Trophoblast cell (in vitro differentiated cells and primary cell): Measurements from ENCODE around the gene CATSPERE.

ENCODE experiments used
- DNase-seq, 2 donors: peaks; one replicate each; pipeline ENCODE4 v3.0.0-alpha.2; 2016
- H2AFZ ChIP-seq: 2 replicates; pipeline ENCODE4 v1.6.1; 2013; ENCODE audit warnings: low read length, moderate library complexity, mild to moderate bottlenecking; ENCODE audit not compliant: insufficient read depth, poor library complexity
- H2AK5ac ChIP-seq: 2 replicates; pipeline ENCODE4 v1.6.1; 2013; ENCODE audit warnings: mild to moderate bottlenecking, low read length
- H2BK120ac ChIP-seq: 2 replicates; pipeline ENCODE4 v1.6.1; 2013; ENCODE audit warnings: low read length, mild to moderate bottlenecking, moderate library complexity; ENCODE audit not compliant: insufficient read depth, poor library complexity
- H2BK12ac ChIP-seq: 2 replicates; pipeline ENCODE4 v1.6.1; 2013; ENCODE audit warnings: mild to moderate bottlenecking, low read length, moderate library complexity
- H2BK5ac ChIP-seq: 2 replicates; pipeline ENCODE4 v1.6.1; 2013; ENCODE audit warnings: low read length, low read depth, moderate library complexity, mild to moderate bottlenecking; ENCODE audit not compliant: poor library complexity
- H3K14ac ChIP-seq: 2 replicates; pipeline ENCODE4 v1.6.1; 2013; ENCODE audit warnings: mild to moderate bottlenecking, low read length
- H3K18ac ChIP-seq: 2 replicates; pipeline ENCODE4 v1.6.1; 2013; ENCODE audit warnings: mild to moderate bottlenecking, low read length
- H3K23ac ChIP-seq: 2 replicates; pipeline ENCODE4 v1.6.1; 2013; ENCODE audit warnings: low read length
- H3K27ac ChIP-seq: 2 replicates; pipeline ENCODE4 v1.5.1; 2013; ENCODE audit warnings: low read depth, mild to moderate bottlenecking, inconsistent platforms, low read length, moderate library complexity
- H3K27me3 ChIP-seq: 2 replicates; pipeline ENCODE4 v1.6.1; 2013; ENCODE audit warnings: inconsistent platforms, mild to moderate bottlenecking, low read length, moderate library complexity; ENCODE audit not compliant: insufficient read depth
- H3K36me3 ChIP-seq, 2 experiments: 1 replicate in 1 of 2; 2 replicates in 1 of 2; pipeline ENCODE4 v1.6.1; 2013; ENCODE audit warnings: low read length in 2 of 2, mild to moderate bottlenecking in 2 of 2, moderate library complexity in 1 of 2; ENCODE audit not compliant: insufficient read depth in 2 of 2, control insufficient read depth in 1 of 2
- H3K4ac ChIP-seq: 2 replicates; pipeline ENCODE4 v1.6.1; 2013; ENCODE audit warnings: low read depth, mild to moderate bottlenecking, low read length, moderate library complexity
- H3K4me1 ChIP-seq, 2 experiments: 1 replicate in 1 of 2; 2 replicates in 1 of 2; pipeline ENCODE4 v1.6.1; 2013; ENCODE audit warnings: low read length in 2 of 2, mild to moderate bottlenecking in 2 of 2, moderate library complexity in 1 of 2; ENCODE audit not compliant: insufficient read depth in 2 of 2, control insufficient read depth in 1 of 2
- H3K4me2 ChIP-seq: 2 replicates; pipeline ENCODE4 v1.6.1; 2013; ENCODE audit warnings: inconsistent platforms, mild to moderate bottlenecking, low read length, moderate library complexity
- H3K4me3 ChIP-seq: 2 replicates; pipeline ENCODE4 v1.5.1; 2013; ENCODE audit warnings: mild to moderate bottlenecking, low read depth, low read length, inconsistent platforms
- H3K79me1 ChIP-seq: one replicate; pipeline ENCODE4 v1.6.1; 2013; ENCODE audit warnings: low read length
- H3K79me2 ChIP-seq: 2 replicates; pipeline ENCODE4 v1.6.1; 2013; ENCODE audit warnings: low read length, mild to moderate bottlenecking; ENCODE audit not compliant: control insufficient read depth, insufficient read depth, poor library complexity
- H3K9ac ChIP-seq: 2 replicates; pipeline ENCODE4 v1.6.1; 2013; ENCODE audit warnings: mild to moderate bottlenecking, low read length
- H3K9me3 ChIP-seq: 2 replicates; pipeline ENCODE4 v1.6.1; 2013; ENCODE audit warnings: low read depth, mild to moderate bottlenecking, control low read depth, inconsistent platforms, low read length; ENCODE audit not compliant: insufficient read depth
- H4K12ac ChIP-seq: 2 replicates; pipeline ENCODE4 v1.6.1; 2013; ENCODE audit warnings: low read depth, mild to moderate bottlenecking, low read length, moderate library complexity
- H4K8ac ChIP-seq: 2 replicates; pipeline ENCODE4 v1.6.1; 2013; ENCODE audit warnings: low read depth, mild to moderate bottlenecking, low read length, moderate library complexity
- H4K91ac ChIP-seq: one replicate; pipeline ENCODE4 v1.6.1; 2013; ENCODE audit warnings: low read depth, mild to moderate bottlenecking, low read length, moderate library complexity
- WGBS: extraction: QIAGEN DNeasy Blood & Tissue Kit; methylation state at CpG from one replicate; pipeline ENCODE4 v1.1.7; 2013; ENCODE audit warnings: missing lambda C conversion rate; ENCODE audit not compliant: insufficient read length, insufficient coverage; ENCODE audit errors: extremely low coverage; 5-methylcytosine and 5-hydroxymethylcytosine counted together

Gene CATSPERE

DNA sequence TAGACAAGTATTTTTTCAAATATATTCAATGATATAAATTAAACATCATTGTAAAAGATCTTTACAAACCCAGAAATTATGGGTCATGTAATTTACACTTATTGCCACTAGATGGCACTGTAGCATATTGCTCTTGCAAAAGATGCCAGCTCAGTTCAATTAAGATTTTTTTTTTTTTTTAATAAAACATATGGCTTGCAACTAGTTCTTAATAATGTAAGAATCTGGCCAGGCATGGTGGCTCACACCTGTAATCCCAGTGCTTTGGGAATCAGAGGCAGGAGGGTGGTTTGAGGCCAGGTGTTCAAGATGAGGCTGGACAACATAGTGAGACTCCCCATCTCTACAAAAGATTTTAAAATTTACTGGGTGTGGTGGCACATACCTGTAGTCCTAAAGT is 142.4 kb downstream of the CATSPERE start:
- DNase-seq, result peak in 1 of 2 donors; percentile 76
- H3K9ac ChIP-seq, result no peak overlapping the region
- no peak overlapping the region for H2AFZ ChIP-seq
- H3K4me1 ChIP-seq, result no peaks in the 10 kb centered on the region
- H3K14ac ChIP-seq, result no peak overlapping the region
- no peak overlapping the region for H2BK120ac ChIP-seq
- no peak overlapping the region for H2BK5ac ChIP-seq
- H2AK5ac ChIP-seq, result no peak overlapping the region
- H4K12ac ChIP-seq, result no peak overlapping the region
- no peak overlapping the region for H2BK12ac ChIP-seq
- H3K18ac ChIP-seq, result no peak overlapping the region
- no peaks in the 10 kb centered on the region for H3K36me3 ChIP-seq
- no peaks in the 10 kb centered on the region for H3K79me2 ChIP-seq
- H3K27ac ChIP-seq, result no peak overlapping the region
- H3K4ac ChIP-seq, result no peak overlapping the region
- no peak overlapping the region for H3K4me2 ChIP-seq
- no peak overlapping the region for H3K23ac ChIP-seq
- H3K27me3 ChIP-seq, result no peaks in the 10 kb centered on the region
- no peaks in the 10 kb centered on the region for H3K9me3 ChIP-seq
- H4K8ac ChIP-seq, result no peak overlapping the region
- no peaks in the 10 kb centered on the region for H3K79me1 ChIP-seq
- H3K4me3 ChIP-seq, result no peak overlapping the region
- H4K91ac ChIP-seq, result no peak overlapping the region

- Histone ChIP-seq H3K79me1 (no peaks in the 10 kb centered on the region), H2BK5ac (no peak overlapping the region), H3K23ac (no peak overlapping the region), H3K4ac (no peak overlapping the region), H4K91ac (no peak overlapping the region), H3K79me2 (no peaks in the 10 kb centered on the region), H2AFZ (no peak overlapping the region), H3K36me3 (no peaks in the 10 kb centered on the region), H3K9me3 (no peaks in the 10 kb centered on the region), H3K4me1 (no peaks in the 10 kb centered on the region), H3K9ac (no peak overlapping the region), H4K8ac (no peak overlapping the region), H3K4me2 (no peak overlapping the region), H3K27me3 (no peaks in the 10 kb centered on the region), H2BK120ac (no peak overlapping the region), H3K14ac (no peak overlapping the region), H4K12ac (no peak overlapping the region), H3K27ac (no peak overlapping the region), H2BK12ac (no peak overlapping the region), H3K18ac (no peak overlapping the region), H3K4me3 (no peak overlapping the region), H2AK5ac (no peak overlapping the region)
- WGBS, result no CpG with 5 or more reads among the region's 6 CpGs
- DNase-seq, result no peak
These were observed 144.8 kb downstream of the CATSPERE start for GRCh38 chr1:244605835-244606370.

DNA sequence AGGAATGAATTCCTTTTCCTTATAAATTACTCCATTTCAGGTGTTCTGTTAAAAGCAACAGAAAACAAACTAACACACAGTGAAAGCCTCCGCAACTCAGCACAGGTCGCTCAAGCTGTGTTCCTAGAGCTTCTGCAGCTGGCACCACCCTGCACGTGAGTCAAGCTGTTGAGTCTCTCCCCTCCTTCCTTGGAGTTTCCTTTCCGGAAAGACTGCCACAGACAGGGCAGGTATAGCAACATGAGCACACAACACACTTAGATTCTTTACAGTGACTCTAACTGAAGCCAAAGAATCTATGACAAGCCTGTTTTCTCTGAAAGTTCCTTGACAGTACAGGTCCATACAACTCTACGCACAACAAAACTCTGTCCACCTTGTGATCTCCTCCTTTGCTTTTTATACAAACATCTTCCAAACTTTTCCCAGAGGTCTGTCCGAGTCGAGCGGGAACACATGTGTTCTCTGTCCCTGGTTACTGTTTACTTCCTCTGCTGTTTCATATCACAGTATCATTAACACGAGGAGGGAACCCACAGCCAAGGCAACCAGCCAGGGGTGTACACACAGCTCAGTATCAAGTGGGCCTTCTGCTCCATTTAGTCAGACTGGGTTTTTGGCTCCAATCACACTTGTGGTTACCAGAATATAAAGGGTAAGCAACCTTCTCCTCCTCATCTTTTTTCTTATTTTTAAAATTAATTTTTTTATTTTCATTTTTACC is 153.2 kb downstream of the CATSPERE start:
- H3K79me2 ChIP-seq, result no peaks in the 10 kb centered on the region
- DNase-seq, result peak in 1 of 2 donors; percentile 10
- no peak overlapping the region for H3K4ac ChIP-seq
- H3K36me3 ChIP-seq, result no peaks in the 10 kb centered on the region
- no peaks in the 10 kb centered on the region for H3K4me1 ChIP-seq
- H4K8ac ChIP-seq, result no peak overlapping the region
- no peaks in the 10 kb centered on the region for H3K27me3 ChIP-seq
- no peak overlapping the region for H3K9ac ChIP-seq
- no peak overlapping the region for H3K4me2 ChIP-seq
- H3K18ac ChIP-seq, result no peak overlapping the region
- H2AK5ac ChIP-seq, result no peak overlapping the region
- H4K12ac ChIP-seq, result no peak overlapping the region
- no peak overlapping the region for H2BK5ac ChIP-seq
- WGBS, result 100% methylated on average over 1 of the region's 9 CpGs
- H3K14ac ChIP-seq, result no peak overlapping the region
- no peak overlapping the region for H3K27ac ChIP-seq
- no peak overlapping the region for H4K91ac ChIP-seq
- no peak overlapping the region for H3K4me3 ChIP-seq
- no peak overlapping the region for H2AFZ ChIP-seq
- no peak overlapping the region for H2BK12ac ChIP-seq
- H3K79me1 ChIP-seq, result no peaks in the 10 kb centered on the region
- H2BK120ac ChIP-seq, result no peak overlapping the region
- H3K23ac ChIP-seq, result no peak overlapping the region
- no peaks in the 10 kb centered on the region for H3K9me3 ChIP-seq

DNA sequence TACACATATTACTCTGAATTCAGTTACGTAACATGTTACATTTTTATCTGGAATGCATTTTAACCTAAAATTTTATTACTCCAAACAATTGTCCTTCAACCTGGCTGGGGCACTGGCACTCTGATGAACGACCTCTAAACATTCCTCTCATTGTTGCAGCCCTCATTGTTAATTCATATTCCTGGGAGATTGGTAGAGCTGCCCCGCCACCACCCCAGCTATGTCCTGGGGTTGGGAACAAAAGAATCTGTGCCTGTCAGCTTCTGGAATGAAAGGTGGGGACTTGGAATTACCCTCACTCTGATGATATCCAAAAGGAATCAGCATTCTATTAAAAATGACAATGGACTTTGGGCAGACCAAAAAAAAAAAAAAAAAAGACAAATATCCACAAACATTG is 153.8 kb downstream of the CATSPERE start:
- H3K4ac ChIP-seq, result no peak overlapping the region
- H4K91ac ChIP-seq, result no peak overlapping the region
- H4K8ac ChIP-seq, result no peak overlapping the region
- H3K79me1 ChIP-seq, result no peaks in the 10 kb centered on the region
- H3K79me2 ChIP-seq, result no peaks in the 10 kb centered on the region
- no peaks in the 10 kb centered on the region for H3K27me3 ChIP-seq
- no peak overlapping the region for H3K23ac ChIP-seq
- no peaks in the 10 kb centered on the region for H3K9me3 ChIP-seq
- H2BK12ac ChIP-seq, result no peak overlapping the region
- H2BK5ac ChIP-seq, result no peak overlapping the region
- no peak overlapping the region for H3K4me2 ChIP-seq
- H3K14ac ChIP-seq, result no peak overlapping the region
- H3K18ac ChIP-seq, result no peak overlapping the region
- no peak overlapping the region for H3K9ac ChIP-seq
- no peak overlapping the region for H3K4me3 ChIP-seq
- WGBS, result no CpG with 5 or more reads among the region's 3 CpGs
- H2AK5ac ChIP-seq, result no peak overlapping the region
- H3K36me3 ChIP-seq, result no peaks in the 10 kb centered on the region
- H3K27ac ChIP-seq, result no peak overlapping the region
- no peak overlapping the region for H2AFZ ChIP-seq
- no peak for DNase-seq
- no peak overlapping the region for H2BK120ac ChIP-seq
- no peaks in the 10 kb centered on the region for H3K4me1 ChIP-seq
- no peak overlapping the region for H4K12ac ChIP-seq
